IMR-90 (cell line): ENCODE results near the gene SLC6A4. TPM values are rescaled to one million over a fixed set of nuclear protein-coding genes. Genes with fewer than 3 reads are reported as not detected.

Source experiments
- ATAC-seq: fragments of 200-7000 bp; cut with Tn5 transposase; 2 replicates; pipeline ENCODE4 v1.9.1; 2020; ENCODE audit warnings: low read depth, mild to moderate bottlenecking, moderate library complexity
- BruUV-seq: library from RNA; stranded (reverse); fragments of 400-500 nt; replicated peaks from 2 replicates; lab custom pipeline; 2021; lab: Mats Ljungman, UMichigan
- CTCF ChIA-PET: fragments of 300-600 bp; formaldehyde crosslinking; extraction: SDS; loops from one replicate; lab custom pipeline; 2021; ENCODE audit warnings: antibody characterized with exemption; lab: Yijun Ruan, JAX
- POLR2A ChIA-PET: fragments of 300-600 bp; sonication (Branson Sonifier 250); formaldehyde crosslinking; loops from one replicate; lab custom pipeline; 2022; ENCODE audit warnings: antibody characterized with exemption; ENCODE audit not compliant: unreplicated experiment; lab: Charles Lee
- DNase-seq: peaks from one replicate; pipeline ENCODE4 v3.0.0; 2013
- H2AFZ ChIP-seq: replicated peaks from 2 replicates; pipeline ENCODE3; 2013; ENCODE audit warnings: low read length, mild to moderate bottlenecking; ENCODE audit not compliant: poor library complexity
- H2AK5ac ChIP-seq: 2 replicates; pipeline ENCODE4 v1.6.1; 2013; ENCODE audit warnings: low read depth, low read length, inconsistent platforms
- H2AK9ac ChIP-seq: replicated peaks from 2 replicates; pipeline ENCODE3; 2013; ENCODE audit warnings: mild to moderate bottlenecking, low read depth, low read length, moderate library complexity; ENCODE audit not compliant: poor library complexity
- H2BK120ac ChIP-seq: 2 replicates; pipeline ENCODE4 v1.6.1; 2013; ENCODE audit warnings: low read depth, low read length, inconsistent platforms
- H2BK15ac ChIP-seq: 3 replicates; pipeline ENCODE4 v1.6.1; 2013; ENCODE audit warnings: low read depth, low read length, inconsistent platforms
- H2BK20ac ChIP-seq: 2 replicates; pipeline ENCODE4 v1.6.1; 2013; ENCODE audit warnings: low read depth, mild to moderate bottlenecking, inconsistent platforms, low read length, moderate library complexity
- H2BK5ac ChIP-seq: 2 replicates; pipeline ENCODE4 v1.6.1; 2013; ENCODE audit warnings: mild to moderate bottlenecking, low read depth, low read length, inconsistent platforms; ENCODE audit not compliant: poor library complexity, severe bottlenecking
- H3K14ac ChIP-seq: replicated peaks from 2 replicates; pipeline ENCODE4 v1.6.1; 2013; ENCODE audit warnings: low read depth, low read length, inconsistent platforms
- H3K18ac ChIP-seq: 2 replicates; pipeline ENCODE4 v1.6.1; 2013; ENCODE audit warnings: low read depth, low read length, control low read depth
- H3K23ac ChIP-seq: 2 replicates; pipeline ENCODE4 v1.6.1; 2013; ENCODE audit warnings: low read depth, low read length, inconsistent platforms
- H3K27ac ChIP-seq: 2 replicates; pipeline ENCODE4 v1.5.1; 2013; ENCODE audit warnings: mild to moderate bottlenecking, control low read depth, low read length; ENCODE audit not compliant: insufficient read depth
- H3K27me3 ChIP-seq: 2 replicates; pipeline ENCODE4 v1.6.1; 2013; ENCODE audit warnings: low read length; ENCODE audit not compliant: control insufficient read depth, insufficient read depth
- H3K36me3 ChIP-seq: 2 replicates; pipeline ENCODE4 v1.6.1; 2013; ENCODE audit warnings: low read length, mixed read lengths; ENCODE audit not compliant: control insufficient read depth, insufficient read depth
- H3K4ac ChIP-seq: 2 replicates; pipeline ENCODE4 v1.6.1; 2013; ENCODE audit warnings: low read depth, low read length, inconsistent platforms
- H3K4me1 ChIP-seq: 2 replicates; pipeline ENCODE4 v1.6.1; 2013; ENCODE audit warnings: low read length, mixed read lengths; ENCODE audit not compliant: control insufficient read depth, insufficient read depth
- H3K4me2 ChIP-seq: 2 replicates; pipeline ENCODE4 v1.6.1; 2013; ENCODE audit warnings: low read depth, mild to moderate bottlenecking, control low read depth, low read length, moderate library complexity
- H3K4me3 ChIP-seq: 2 replicates; pipeline ENCODE4 v1.5.1; 2013; ENCODE audit warnings: low read depth, mild to moderate bottlenecking, control low read depth, low read length, moderate library complexity; ENCODE audit not compliant: insufficient read depth
- H3K56ac ChIP-seq: 2 replicates; pipeline ENCODE4 v1.6.1; 2013; ENCODE audit warnings: low read length, inconsistent platforms; ENCODE audit not compliant: insufficient read depth; ENCODE audit errors: extremely low read depth
- H3K79me1 ChIP-seq, 2 experiments: 2 replicates each; pipeline ENCODE4 v1.6.1; 2013; ENCODE audit warnings: low read length in 2 of 2, inconsistent platforms in 1 of 2, low read depth in 1 of 2
- H3K9ac ChIP-seq: 2 replicates; pipeline ENCODE4 v1.6.1; 2013; ENCODE audit warnings: low read depth, low read length, control low read depth
- H3K9me1 ChIP-seq: 2 replicates; pipeline ENCODE4 v1.6.1; 2013; ENCODE audit warnings: low read length, inconsistent platforms; ENCODE audit not compliant: insufficient read depth
- H3K9me3 ChIP-seq: 2 replicates; pipeline ENCODE4 v1.6.1; 2013; ENCODE audit warnings: low read length; ENCODE audit not compliant: control insufficient read depth, insufficient read depth
- H4K20me1 ChIP-seq: 2 replicates; pipeline ENCODE4 v1.6.1; 2013; ENCODE audit warnings: low read length, inconsistent platforms; ENCODE audit not compliant: insufficient read depth
- H4K5ac ChIP-seq: 2 replicates; pipeline ENCODE4 v1.6.1; 2013; ENCODE audit warnings: mild to moderate bottlenecking, low read depth, low read length, control low read depth
- H4K8ac ChIP-seq, 2 experiments: 2 replicates each; pipeline ENCODE4 v1.6.1; 2013; ENCODE audit warnings: low read depth in 2 of 2, low read length in 2 of 2, control low read depth in 1 of 2, inconsistent platforms in 1 of 2
- H4K91ac ChIP-seq: 2 replicates; pipeline ENCODE4 v1.6.1; 2013; ENCODE audit warnings: low read depth, low read length, inconsistent platforms; ENCODE audit not compliant: insufficient read depth
- BHLHE40 ChIP-seq: fragments of 150-350 bp; IDR thresholded peaks from 2 replicates; pipeline ENCODE4 v1.6.1; 2016; ENCODE audit warnings: mild to moderate bottlenecking, low read depth, low read length
- CEBPB ChIP-seq: IDR thresholded peaks from 2 replicates; pipeline ENCODE4 v1.6.1; 2012; ENCODE audit warnings: low read depth, low read length, improper control_type of control experiment
- CHD1 ChIP-seq: IDR thresholded peaks from 2 replicates; pipeline ENCODE4 v1.6.1; 2012; ENCODE audit warnings: low read depth, low read length, improper control_type of control experiment
- CTCF ChIP-seq: conservative IDR thresholded peaks from 2 replicates; pipeline ENCODE4 v1.5.1; 2012; ENCODE audit warnings: mild to moderate bottlenecking, low read depth, low read length, improper control_type of control experiment
- ELK1 ChIP-seq: fragments of 150-350 bp; IDR thresholded peaks from 2 replicates; pipeline ENCODE4 v1.6.1; 2016; ENCODE audit warnings: low read depth, mild to moderate bottlenecking, low read length, moderate library complexity, borderline replicate concordance
- FOS ChIP-seq: fragments of 150-350 bp; IDR thresholded peaks from 2 replicates; pipeline ENCODE4 v1.6.1; 2016; ENCODE audit warnings: low read depth, low read length
- MAFK ChIP-seq: IDR thresholded peaks from 2 replicates; pipeline ENCODE4 v1.6.1; 2012; ENCODE audit warnings: low read depth, low read length, improper control_type of control experiment
- MAZ ChIP-seq: IDR thresholded peaks from 2 replicates; pipeline ENCODE4 v1.6.1; 2012; ENCODE audit warnings: low read depth, mild to moderate bottlenecking, low read length, improper control_type of control experiment, moderate library complexity, borderline replicate concordance
- MXI1 ChIP-seq: IDR thresholded peaks from 2 replicates; pipeline ENCODE4 v1.6.1; 2012; ENCODE audit warnings: low read depth, mild to moderate bottlenecking, low read length, moderate library complexity, borderline replicate concordance
- NFE2L2 ChIP-seq: fragments of 150-350 bp; IDR thresholded peaks from 2 replicates; pipeline ENCODE4 v1.6.1; 2016; ENCODE audit warnings: low read depth, mild to moderate bottlenecking, low read length
- POLR2A ChIP-seq: IDR thresholded peaks from 2 replicates; pipeline ENCODE4 v1.6.1; 2012; ENCODE audit warnings: mild to moderate bottlenecking, low read depth, low read length
- RAD21 ChIP-seq: IDR thresholded peaks from 2 replicates; pipeline ENCODE4 v1.6.1; 2012; ENCODE audit warnings: low read length, improper control_type of control experiment
- RCOR1 ChIP-seq: IDR thresholded peaks from 2 replicates; pipeline ENCODE4 v1.6.1; 2012; ENCODE audit warnings: mild to moderate bottlenecking, low read length, improper control_type of control experiment; ENCODE audit not compliant: insufficient replicate concordance
- RFX5 ChIP-seq: IDR thresholded peaks from 2 replicates; pipeline ENCODE4 v1.8.0; 2012; ENCODE audit warnings: low read depth, mild to moderate bottlenecking, low read length, moderate library complexity
- SMC3 ChIP-seq: fragments of 150-350 bp; IDR thresholded peaks from 2 replicates; pipeline ENCODE4 v1.6.1; 2016; ENCODE audit warnings: low read depth, mild to moderate bottlenecking, antibody characterized with exemption, low read length, moderate library complexity
- USF2 ChIP-seq: fragments of 150-350 bp; IDR thresholded peaks from 2 replicates; pipeline ENCODE4 v1.6.1; 2017; ENCODE audit warnings: mild to moderate bottlenecking, antibody characterized with exemption, low read length, low read depth
- WGBS, 2 experiments: methylation state at CpG; one replicate each; pipeline versions ENCODE4 v1.1.5 to v1.1.7; 2013; ENCODE audit warnings: missing lambda C conversion rate in 2 of 2; ENCODE audit not compliant: insufficient read length in 1 of 2; ENCODE audit errors: extremely low coverage in 2 of 2; 5-methylcytosine and 5-hydroxymethylcytosine counted together
- dilution Hi-C: fragments of 300-500 bp; cut with HindIII; formaldehyde crosslinking; loops from one replicate; pipeline ENCODE4 v1.14.3; 2018; ENCODE audit warnings: low sequenced_read_pairs; ENCODE audit not compliant: unreplicated experiment
- in situ Hi-C: fragments of 300-500 bp; cut with MboI; formaldehyde crosslinking; loops from 3 replicates; pipeline ENCODE4 v1.14.3; 2019; ENCODE audit warnings: low sequenced_read_pairs, inconsistent platforms, mixed read lengths
- intact Hi-C: fragments of 100-400 bp; cut with micrococcal nuclease; formaldehyde crosslinking; loops from 2 replicates; pipeline ENCODE4 v1.10.0; 2022
- polyA plus RNA-seq, 3 experiments: library from polyadenylated mRNA; depleted of rRNA; stranded (reverse); fragments of >200 nt; gene quantifications; 2 replicates each; pipeline ENCODE4 v1.2.3, GENCODE V29; 2012; ENCODE audit warnings: low replicate concordance in 1 of 3
- total RNA-seq: library from RNA; depleted of rRNA; stranded (reverse); fragments of >200 nt; gene quantifications from 2 replicates; pipeline ENCODE4 v1.2.3, GENCODE V29; 2012

SLC6A4 gene
- total and polyA plus RNA-seq, 2 of the 4 experiments (the other 2 are of a cell fraction) = under 0.01 TPM; not detected in 1

GRCh38 chr17:30151471-30151870, 84.0 kb downstream of the SLC6A4 start:
- Histone ChIP-seq H3K4me2 (no peak overlapping the region), H3K9me1 (peaks cover 8% of the 10 kb centered on the region; the same call in 1 of the 2 replicates), H3K18ac (no peak overlapping the region), H4K20me1 (peaks cover 39% of the 10 kb centered on the region), H3K9ac (no peak overlapping the region), H2BK5ac (no peak overlapping the region), H3K56ac (no peak overlapping the region), H3K4ac (no peak overlapping the region), H2AK9ac (no peak overlapping the region), H2BK120ac (no peak overlapping the region), H3K4me3 (no peak overlapping the region), H2BK15ac (no peak overlapping the region), H3K23ac (no peak overlapping the region), H3K79me1 (peaks cover 45 to 58% of the 10 kb centered on the region in 2 experiments), H4K91ac (no peak overlapping the region), H2AFZ (no peak overlapping the region), H2BK20ac (no peak overlapping the region), H3K36me3 (peaks cover 2% of the 10 kb centered on the region; the same call in 1 of the 2 replicates), H3K27ac (no peak overlapping the region), H3K27me3 (no peaks in the 10 kb centered on the region), H3K14ac (no peak overlapping the region), H3K4me1 (peaks cover 2% of the 10 kb centered on the region; the same call in 1 of the 2 replicates), H3K9me3 (no peaks in the 10 kb centered on the region), H4K5ac (no peak overlapping the region), H2AK5ac (no peak overlapping the region), H4K8ac (no peak overlapping the region)
- ChIA-PET CTCF (interaction anchor here (0.7 to 0.8 kb wide), 2 partner anchors 17 to 22 kb away, joined by 3 read pairs; no protein-coding TSS in a partner anchor), POLR2A (interaction anchor here (0.6 kb wide), 1 partner anchor 42 kb away, joined by 5 read pairs; no protein-coding TSS in a partner anchor)
- dilution Hi-C loops (no loop called here), intact Hi-C loops (no loop called here), in situ Hi-C loops (no loop called here)
- no peak for ATAC-seq
- TF ChIP-seq RFX5 = no peak
- TF ChIP-seq SMC3 = no peak
- no peak for TF ChIP-seq BHLHE40
- no peak for TF ChIP-seq MXI1
- TF ChIP-seq USF2 = no peak
- TF ChIP-seq CEBPB = no peak
- no peak for TF ChIP-seq ELK1
- TF ChIP-seq CHD1 = no peak
- no peak for TF ChIP-seq POLR2A
- TF ChIP-seq RAD21 = no peak
- no peak for TF ChIP-seq RCOR1
- no peak for TF ChIP-seq NFE2L2
- TF ChIP-seq MAZ = no peak
- no peak for TF ChIP-seq MAFK
- TF ChIP-seq FOS = no peak
- no peak for TF ChIP-seq CTCF
- BruUV-seq = no TSS peak
- DNase-seq = no peak
- no CpG with 5 or more reads among the region's 4 CpGs for WGBS, 2 experiments
